Putamen (tissue), 1 donor: ENCODE results near the gene CRB3.
"Not testable (repeated sequence)": the region's sequence is repeated elsewhere in the genome, so short reads cannot be mapped to it uniquely, and the experiment has no call there.

Experiments
- DNase-seq: peaks from one replicate; pipeline ENCODE4 v3.0.0-alpha.2; 2016; ENCODE audit warnings: low spot score

Gene CRB3

GRCh38 chr19:6464070-6464873, at the start of gene CRB3:
Gene CRB3 (plus strand): TSS chr19:6464271. CDS start chr19:6464702, 431 bp downstream.
- no peak for DNase-seq

- DNase-seq = no peak
These were observed 49.1 kb upstream of the CRB3 start for GRCh38 chr19:6414793-6415590.

- no peak for DNase-seq
These were observed 48.4 kb upstream of the CRB3 start for GRCh38 chr19:6415591-6416190.

- no peak for DNase-seq
These were observed 47.2 kb upstream of the CRB3 start for GRCh38 chr19:6416658-6417405.

- peak; percentile 36 for DNase-seq
These were observed 46.1 kb upstream of the CRB3 start for GRCh38 chr19:6417713-6418561.

GRCh38 chr19:6418562-6418932, 45.5 kb upstream of the CRB3 start:
- no peak for DNase-seq

GRCh38 chr19:6421075-6422014, 42.7 kb upstream of the CRB3 start:
- DNase-seq = no peak

GRCh38 chr19:6423499-6424194, 40.4 kb upstream of the CRB3 start:
- DNase-seq = no peak

- DNase-seq = no peak
These were observed 39.7 kb upstream of the CRB3 start, which contains the start of gene KHSRP for GRCh38 chr19:6424195-6424938. Gene KHSRP (minus strand): TSS chr19:6424811. CDS start chr19:6424701, 110 bp downstream.

GRCh38 chr19:6424939-6425731, 38.9 kb upstream of the CRB3 start:
- peak; percentile 100 for DNase-seq

GRCh38 chr19:6425732-6426620, 38.1 kb upstream of the CRB3 start:
- no peak for DNase-seq

GRCh38 chr19:6427131-6427530, 36.9 kb upstream of the CRB3 start:
- DNase-seq = no peak

- DNase-seq = not testable (repeated sequence)
These were observed 35.2 kb upstream of the CRB3 start for GRCh38 chr19:6428692-6429418.

- no peak for DNase-seq
These were observed 34.5 kb upstream of the CRB3 start for GRCh38 chr19:6429419-6430221.

GRCh38 chr19:6431891-6432290, 32.2 kb upstream of the CRB3 start:
- no peak for DNase-seq
